ENCODE measurements around the gene STK31.
A peak's percentile ranks its signal among the peaks of the same experiment; 100 is the strongest.
"Not testable (repeated sequence)": the region's sequence is repeated elsewhere in the genome, so short reads cannot be mapped to it uniquely, and the experiment has no call there.

Gene STK31

GRCh38 chr7:23710000-23710399, at the start of gene STK31:
STK31 (plus strand) TSS chr7:23710219; CDS start chr7:23710286, 67 bp downstream.
- no peak for DNase-seq (ENCODE audit: low spot score)

- no peak for DNase-seq (ENCODE audit: low spot score)
Observed at GRCh38 chr7:23661385-23661784, 48.6 kb upstream of the STK31 start.

- DNase-seq (ENCODE audit: low spot score), result no peak
Observed at GRCh38 chr7:23662124-23662983, 47.7 kb upstream of the STK31 start.

- DNase-seq (ENCODE audit: low spot score), result no peak
Observed at GRCh38 chr7:23662984-23663313, 47.1 kb upstream of the STK31 start.

- DNase-seq (ENCODE audit: low spot score), result no peak
Observed at GRCh38 chr7:23664122-23664521, 45.9 kb upstream of the STK31 start.

- no peak for DNase-seq (ENCODE audit: low spot score)
Observed at GRCh38 chr7:23672033-23672432, 38.0 kb upstream of the STK31 start.

- peak; percentile 90 for DNase-seq (ENCODE audit: low spot score)
Observed at GRCh38 chr7:23679898-23680413, 30.1 kb upstream of the STK31 start, which contains the start of gene FAM221A. FAM221A (plus strand) TSS chr7:23680199; CDS start chr7:23680219, 20 bp downstream.

GRCh38 chr7:23680414-23681405, 29.3 kb upstream of the STK31 start:
- peak; percentile 40 for DNase-seq (ENCODE audit: low spot score)

- not testable (repeated sequence) for DNase-seq (ENCODE audit: low spot score)
Observed at GRCh38 chr7:23684041-23684440, 26.0 kb upstream of the STK31 start.

GRCh38 chr7:23685731-23686130, 24.3 kb upstream of the STK31 start:
- DNase-seq (ENCODE audit: low spot score), result peak; percentile 27

GRCh38 chr7:23687011-23687410, 23.0 kb upstream of the STK31 start:
- no peak for DNase-seq (ENCODE audit: low spot score)

GRCh38 chr7:23689165-23689564, 20.9 kb upstream of the STK31 start:
- DNase-seq (ENCODE audit: low spot score), result no peak

- DNase-seq (ENCODE audit: low spot score), result no peak
Observed at GRCh38 chr7:23691320-23691719, 18.7 kb upstream of the STK31 start.

GRCh38 chr7:23693224-23693623, 16.8 kb upstream of the STK31 start:
- no peak for DNase-seq (ENCODE audit: low spot score)

- DNase-seq (ENCODE audit: low spot score), result peak; percentile 10
Observed at GRCh38 chr7:23696916-23697441, 13.0 kb upstream of the STK31 start.

GRCh38 chr7:23698822-23699221, 11.2 kb upstream of the STK31 start:
- no peak for DNase-seq (ENCODE audit: low spot score)

GRCh38 chr7:23700046-23700445, 10.0 kb upstream of the STK31 start:
- DNase-seq (ENCODE audit: low spot score), result no peak

GRCh38 chr7:23709081-23709750, 803 bp upstream of the STK31 start:
- no peak for DNase-seq (ENCODE audit: low spot score)

GRCh38 chr7:23712368-23713284, 2.6 kb downstream of the STK31 start:
- DNase-seq (ENCODE audit: low spot score), result peak; percentile 72
